HL-60 (cell line): Measurements from ENCODE around the gene TMEM223. TPM values are rescaled to one million over a fixed set of nuclear protein-coding genes. Genes with fewer than 3 reads are reported as not detected.
"Not testable (repeated sequence)": the region's sequence is repeated elsewhere in the genome, so short reads cannot be mapped to it uniquely, and the experiment has no call there.

Experiments used
- DNase-seq, 2 experiments: peaks; one replicate each; pipeline ENCODE4 v3.0.0-alpha.2; 2010 to 2020; ENCODE audit warnings: low read depth in 1 of 2, low spot score in 1 of 2
- H3K27ac ChIP-seq: fragments of 250-450 bp; sonication (Bioruptor Pico); replicated peaks from 2 replicates; pipeline ENCODE4 v1.5.1; 2020; ENCODE audit warnings: mild to moderate bottlenecking, moderate library complexity
- H3K27me3 ChIP-seq: fragments of 250-450 bp; sonication (Bioruptor Pico); 2 replicates; pipeline ENCODE4 v1.5.1; 2021; ENCODE audit warnings: mild to moderate bottlenecking, moderate library complexity; ENCODE audit not compliant: insufficient read depth, poor library complexity, severe bottlenecking
- H3K4me3 ChIP-seq: replicated peaks from 2 replicates; pipeline ENCODE4 v1.5.1; 2011; ENCODE audit warnings: mild to moderate bottlenecking, control low read depth, low read length; ENCODE audit not compliant: insufficient read depth
- GABPA ChIP-seq: IDR thresholded peaks from 2 replicates; pipeline ENCODE4 v1.6.1; 2012; ENCODE audit warnings: low read depth
- POLR2AphosphoS5 ChIP-seq: IDR thresholded peaks from 2 replicates; pipeline ENCODE4 v1.6.1; 2012; ENCODE audit warnings: low read depth
- REST ChIP-seq: IDR thresholded peaks from 2 replicates; pipeline ENCODE4 v1.6.1; 2012; ENCODE audit warnings: low read depth; ENCODE audit not compliant: insufficient replicate concordance
- SPI1 ChIP-seq: IDR thresholded peaks from 2 replicates; pipeline ENCODE4 v1.6.1; 2012; ENCODE audit warnings: low read depth, mild to moderate bottlenecking, borderline replicate concordance
- microRNA-seq: library from miRNA; unstranded; fragments of <30 nt; microRNA quantifications from one replicate; pipeline ENCODE4, GENCODE V29; 2018
- TF ChIP-seq, protein P1 (sequence below): IDR thresholded peaks from one replicate; pipeline ENCODE4 v1.5.1; 2011; ENCODE audit warnings: low read length, control low read depth, inconsistent platforms; ENCODE audit not compliant: insufficient read depth

TMEM223 gene

GRCh38 chr11:62752994-62753735 is 38.6 kb downstream of the TMEM223 start:
- TF ChIP-seq GABPA, result no peak
- Histone ChIP-seq H3K27me3 (no peaks in the 10 kb centered on the region), H3K27ac (peak overlapping the region; percentile 95), H3K4me3 (peak overlapping the region; percentile 60)
- no peak for DNase-seq

- no peak for DNase-seq
- H3K27me3 ChIP-seq, result no peaks in the 10 kb centered on the region
- H3K27ac ChIP-seq, result no peak overlapping the region
- TF ChIP-seq SPI1 (no peak), POLR2AphosphoS5 (no peak), REST (no peak), GABPA (no peak)
- TF ChIP-seq, protein P1, sequence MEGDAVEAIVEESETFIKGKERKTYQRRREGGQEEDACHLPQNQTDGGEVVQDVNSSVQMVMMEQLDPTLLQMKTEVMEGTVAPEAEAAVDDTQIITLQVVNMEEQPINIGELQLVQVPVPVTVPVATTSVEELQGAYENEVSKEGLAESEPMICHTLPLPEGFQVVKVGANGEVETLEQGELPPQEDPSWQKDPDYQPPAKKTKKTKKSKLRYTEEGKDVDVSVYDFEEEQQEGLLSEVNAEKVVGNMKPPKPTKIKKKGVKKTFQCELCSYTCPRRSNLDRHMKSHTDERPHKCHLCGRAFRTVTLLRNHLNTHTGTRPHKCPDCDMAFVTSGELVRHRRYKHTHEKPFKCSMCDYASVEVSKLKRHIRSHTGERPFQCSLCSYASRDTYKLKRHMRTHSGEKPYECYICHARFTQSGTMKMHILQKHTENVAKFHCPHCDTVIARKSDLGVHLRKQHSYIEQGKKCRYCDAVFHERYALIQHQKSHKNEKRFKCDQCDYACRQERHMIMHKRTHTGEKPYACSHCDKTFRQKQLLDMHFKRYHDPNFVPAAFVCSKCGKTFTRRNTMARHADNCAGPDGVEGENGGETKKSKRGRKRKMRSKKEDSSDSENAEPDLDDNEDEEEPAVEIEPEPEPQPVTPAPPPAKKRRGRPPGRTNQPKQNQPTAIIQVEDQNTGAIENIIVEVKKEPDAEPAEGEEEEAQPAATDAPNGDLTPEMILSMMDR, result no peak
- H3K4me3 ChIP-seq, result no peak overlapping the region
Observed at GRCh38 chr11:62752177-62752785, 39.5 kb downstream of the TMEM223 start.

GRCh38 chr11:62749931-62750330 is 41.9 kb downstream of the TMEM223 start:
- H3K4me3 ChIP-seq, result not testable (repeated sequence)

GRCh38 chr11:62747475-62748160 is 44.2 kb downstream of the TMEM223 start:
- Histone ChIP-seq H3K4me3 (no peak overlapping the region), H3K27ac (no peak overlapping the region), H3K27me3 (no peaks in the 10 kb centered on the region)
- DNase-seq, result no peak
- TF ChIP-seq, protein P1, result no peak
- TF ChIP-seq POLR2AphosphoS5 (no peak), GABPA (no peak), SPI1 (no peak), REST (no peak)

More at GRCh38 chr11:62749931-62750330, 41.9 kb downstream of the TMEM223 start:
- not testable (repeated sequence) for H3K27me3 ChIP-seq, DNase-seq, H3K27ac ChIP-seq

Small RNAs within 50 kb of the gene (microRNA-seq; reads per million reads assigned to microRNA genes)
- gene MIR6514, result 1.5 reads per million
- not detected for gene MIR6748
